ENCODE measurements around the gene VEZT.
"Not testable (repeated sequence)": the region's sequence is repeated elsewhere in the genome, so short reads cannot be mapped to it uniquely, and the experiment has no call there.

VEZT gene

DNA sequence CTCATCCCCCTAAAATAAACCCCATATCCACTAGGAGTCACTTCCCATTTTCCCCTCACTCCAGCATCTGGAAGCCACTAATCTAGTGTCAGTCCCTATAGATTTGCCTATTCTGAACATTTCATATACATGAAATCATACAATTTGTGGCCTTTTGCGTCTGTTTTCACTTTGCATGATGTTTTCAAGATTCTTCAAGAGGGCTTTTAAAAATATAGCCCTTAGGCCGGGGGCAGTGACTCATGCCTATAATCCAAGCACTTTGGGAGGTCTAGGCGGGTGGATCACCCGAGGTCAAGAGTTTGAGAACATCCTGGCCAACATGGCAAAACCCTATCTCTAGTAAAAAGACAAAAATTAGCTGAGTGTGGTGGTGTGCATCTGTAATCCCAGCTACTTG lies 104.7 kb downstream of the VEZT start:
- peak; percentile 24 for DNase-seq

DNA sequence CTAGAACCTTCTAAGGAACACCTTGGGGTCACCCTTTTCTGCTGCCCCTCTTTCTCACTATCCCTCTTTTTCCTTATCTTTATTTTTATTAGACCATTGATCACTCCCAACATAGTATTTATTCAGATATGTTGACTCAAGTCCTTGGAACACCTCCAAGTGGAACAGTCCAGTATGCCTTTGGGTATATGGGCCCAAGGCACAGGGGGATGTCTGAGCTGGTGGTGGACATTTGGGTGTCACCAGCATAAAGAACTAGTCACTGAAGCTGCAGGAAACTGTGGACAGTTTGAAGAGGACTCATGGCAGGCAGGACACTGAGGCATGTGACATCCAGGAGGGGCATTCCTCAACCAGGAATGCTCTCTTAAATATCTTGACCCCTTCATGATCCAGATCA lies 105.6 kb downstream of the VEZT start:
- no peak for DNase-seq

DNA sequence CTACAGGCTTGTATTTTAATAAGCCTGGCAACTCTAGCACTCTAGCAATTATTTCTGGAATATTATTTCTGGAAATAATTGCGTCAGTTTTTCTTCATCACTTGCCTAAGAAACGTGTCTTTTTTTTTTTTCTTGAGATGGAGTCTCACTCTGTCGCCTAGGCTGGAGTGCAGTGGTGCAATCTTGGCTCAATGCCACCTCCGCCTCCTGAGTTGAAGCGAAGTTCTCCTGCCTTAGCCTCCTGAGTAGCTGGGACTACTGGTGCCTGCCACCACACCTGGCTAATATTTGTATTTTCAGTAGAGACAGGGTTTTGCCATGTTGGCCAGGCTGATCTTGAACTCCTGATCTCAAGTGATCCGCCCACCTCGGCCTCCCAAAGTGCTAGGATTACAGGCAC lies 106.6 kb downstream of the VEZT start:
- DNase-seq = not testable (repeated sequence)

DNA sequence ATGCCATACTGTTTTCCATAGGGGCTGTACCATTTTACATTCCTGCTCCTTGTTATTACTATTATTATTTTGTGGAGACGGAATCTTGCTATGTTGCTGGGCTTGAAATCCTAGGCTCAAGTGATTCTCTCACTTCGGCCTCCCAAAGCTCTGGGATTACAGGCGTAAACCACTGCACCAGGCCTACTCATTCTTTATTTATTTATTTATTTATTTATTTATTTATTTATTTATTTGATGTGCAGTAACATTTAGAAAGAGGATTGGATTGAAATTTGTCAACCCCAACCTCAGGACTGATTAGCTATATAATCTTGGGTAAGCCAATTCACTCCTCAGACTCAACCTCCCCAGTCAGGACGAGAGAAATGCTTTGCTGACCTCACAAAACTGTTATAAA lies 107.9 kb downstream of the VEZT start:
- no peak for DNase-seq

DNA sequence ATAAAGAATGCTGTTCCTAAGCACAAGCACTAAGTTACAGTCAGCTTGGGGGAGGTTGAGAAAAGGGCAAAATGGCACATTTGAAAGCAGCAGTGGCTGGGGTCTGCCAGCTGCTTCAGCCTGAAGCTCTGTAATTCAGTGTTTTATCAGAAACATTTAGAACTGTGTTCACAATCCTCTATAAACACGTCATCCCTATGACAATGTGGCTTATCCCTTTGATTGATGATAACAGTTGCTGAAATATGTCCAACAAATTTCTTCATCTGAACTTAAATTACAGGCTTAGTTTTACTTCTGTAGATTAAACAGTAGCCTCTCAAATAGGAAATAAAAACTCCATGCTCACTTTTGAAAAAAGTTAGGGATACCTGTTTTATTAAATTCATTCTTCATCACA lies 108.8 kb downstream of the VEZT start:
- DNase-seq = no peak

DNA sequence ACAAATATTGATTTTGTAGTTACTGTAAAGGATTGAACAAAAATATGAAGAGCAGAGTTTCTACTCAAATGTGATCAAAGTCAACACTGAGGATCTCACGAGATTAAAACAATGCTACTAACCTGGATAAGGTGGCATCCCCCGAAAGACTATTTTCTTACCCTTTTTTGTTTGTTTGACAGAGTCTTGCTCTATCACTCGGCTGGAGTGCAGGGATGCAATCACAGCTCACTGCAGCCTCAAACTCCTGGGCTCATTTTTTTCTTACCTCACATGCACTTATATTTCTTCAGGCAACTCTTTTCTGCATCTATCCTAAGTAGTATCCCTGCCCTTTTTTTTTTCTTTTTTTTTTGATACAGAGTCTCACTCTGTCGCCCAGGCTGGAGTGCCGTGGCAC lies 109.2 kb downstream of the VEZT start:
- no peak for DNase-seq

DNA sequence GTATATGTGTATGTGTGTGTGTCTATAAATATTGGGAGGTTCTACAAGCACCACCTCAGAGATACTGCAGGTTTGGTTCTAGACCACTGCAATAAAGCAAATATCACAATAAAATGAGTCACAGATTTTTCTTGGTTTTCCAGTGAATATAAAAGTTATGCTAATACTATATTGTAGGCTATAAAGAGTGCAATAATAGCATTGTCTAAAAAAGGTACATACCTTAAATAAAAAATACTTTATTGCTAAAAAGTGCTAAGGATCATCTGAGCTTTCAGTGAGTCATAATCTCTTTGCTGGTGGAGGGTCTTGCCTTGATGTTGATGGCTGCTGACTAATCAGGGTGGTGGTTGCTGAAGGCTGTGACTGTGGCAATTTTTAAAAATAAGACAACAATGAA lies 111.1 kb downstream of the VEZT start:
- DNase-seq = no peak

DNA sequence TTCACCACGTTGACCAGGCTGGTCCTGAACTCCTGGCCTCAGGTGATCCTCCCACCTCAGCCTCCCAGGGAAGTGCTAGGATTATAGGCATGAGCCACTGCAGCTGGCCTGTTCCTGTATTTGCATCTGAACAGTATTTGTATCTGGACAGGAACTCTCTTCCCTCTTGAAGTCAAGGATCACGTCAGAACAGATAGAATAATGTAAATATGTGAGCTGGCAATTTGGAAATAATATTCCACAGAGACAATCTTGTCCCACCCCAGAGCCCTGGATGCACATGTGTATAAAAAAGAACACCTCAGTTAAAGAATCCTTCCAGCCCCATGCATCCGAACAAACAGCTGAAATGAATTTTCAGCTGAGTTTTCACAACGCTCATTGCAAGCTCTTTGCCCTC lies 118.3 kb downstream of the VEZT start:
- peak; percentile 21 for DNase-seq

DNA sequence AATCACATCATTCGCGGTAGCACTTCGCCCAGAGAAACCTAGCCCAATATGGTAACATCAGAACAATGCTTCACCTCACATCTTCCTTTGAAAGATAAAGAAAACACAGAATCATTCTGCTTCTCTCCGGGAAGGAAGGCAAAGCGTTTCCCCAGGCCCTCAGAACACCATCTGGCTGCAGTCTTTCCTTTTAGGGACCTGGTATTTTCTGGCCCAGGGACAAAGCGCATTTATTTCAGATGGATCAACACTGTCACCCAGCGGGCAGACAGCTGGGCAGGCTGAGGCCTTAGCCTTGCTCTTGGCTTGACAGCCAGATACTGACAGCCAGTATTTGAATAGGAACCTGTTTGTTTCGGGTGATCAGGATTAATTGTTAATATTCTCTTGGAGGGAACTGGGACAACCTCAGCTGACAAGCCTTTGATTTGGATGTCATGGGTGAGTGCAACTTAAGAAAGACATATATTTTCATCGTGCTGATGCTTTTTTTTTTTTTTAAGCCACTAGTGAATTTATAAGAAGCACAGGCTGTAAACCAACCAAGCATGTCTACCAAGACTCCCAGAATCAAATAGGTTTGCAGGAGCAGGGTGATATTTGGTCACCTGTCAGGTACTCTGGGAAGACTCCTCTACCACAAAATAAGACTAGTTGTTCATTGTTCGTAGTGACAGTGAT lies 118.9 kb downstream of the VEZT start:
- peak; percentile 90 for DNase-seq

DNA sequence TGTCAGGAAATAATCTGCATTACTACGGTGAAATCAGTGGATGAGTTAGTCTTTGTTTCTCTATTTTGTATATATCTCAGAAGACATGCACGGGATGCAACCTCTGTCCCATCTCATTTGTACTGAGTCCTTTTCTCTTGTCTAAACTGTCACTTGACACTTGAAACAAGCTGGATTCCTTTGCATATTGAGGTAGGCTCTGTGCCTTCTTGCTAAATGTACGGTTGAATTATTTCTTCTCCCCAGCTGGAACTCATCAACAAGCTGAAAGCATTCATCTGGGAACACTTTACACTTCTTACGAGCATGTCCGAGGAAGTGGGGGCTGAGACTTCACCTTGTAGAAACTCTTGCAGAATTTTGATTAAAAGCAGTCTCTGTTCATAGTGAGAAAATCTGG lies 119.5 kb downstream of the VEZT start:
- no peak for DNase-seq

DNA sequence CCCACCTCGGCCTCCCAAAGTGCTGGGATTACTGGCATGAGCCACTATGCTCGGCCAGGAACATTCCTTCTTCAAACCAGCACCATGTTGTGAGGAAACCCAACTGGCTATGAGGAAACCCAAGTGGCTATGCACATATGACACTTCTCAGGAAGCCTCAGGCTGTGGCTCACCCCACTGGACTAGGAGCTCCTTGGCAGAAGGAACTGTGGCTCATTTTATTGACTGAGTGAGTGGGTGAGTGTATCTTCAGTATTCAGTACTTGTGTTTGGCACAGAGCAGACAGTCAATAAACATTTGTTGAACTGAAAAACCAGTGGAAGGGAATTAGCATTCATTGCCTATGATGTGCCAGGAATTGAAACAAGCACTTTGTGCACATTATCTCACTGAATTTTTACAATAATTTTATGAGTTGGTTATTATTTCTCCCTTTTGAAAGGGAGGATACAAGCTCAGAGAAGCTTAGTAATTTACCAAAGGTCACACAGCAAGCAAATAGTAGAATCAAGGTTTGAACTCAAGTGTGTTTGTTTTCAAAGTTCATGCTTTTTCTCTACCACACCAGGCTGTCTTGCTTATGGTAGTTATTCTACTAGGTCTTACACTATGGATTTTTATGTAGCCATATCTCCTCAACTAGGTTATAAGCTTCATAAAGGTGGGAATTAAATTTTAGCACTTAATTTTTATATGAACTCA lies 121.6 kb downstream of the VEZT start:
- DNase-seq = no peak

DNA sequence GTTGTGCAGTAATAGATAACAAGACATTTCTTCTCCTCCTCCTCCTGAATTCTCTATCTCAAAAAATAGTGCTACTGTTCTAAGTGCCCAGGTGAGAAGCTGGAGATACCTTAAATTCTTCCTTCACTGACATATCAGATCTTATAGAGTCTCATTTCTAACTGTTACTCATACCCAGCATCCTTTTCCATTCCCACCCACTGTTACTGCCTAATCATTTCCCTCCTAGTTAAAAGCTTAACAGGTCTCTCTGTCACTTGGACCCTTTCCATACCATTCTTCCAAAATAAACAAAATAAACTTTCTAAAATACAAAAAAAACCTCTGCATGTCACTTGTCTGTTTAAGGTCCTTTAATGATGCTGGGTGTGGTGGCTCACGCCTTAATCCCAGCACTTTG lies 124.4 kb downstream of the VEZT start:
- DNase-seq = no peak

DNA sequence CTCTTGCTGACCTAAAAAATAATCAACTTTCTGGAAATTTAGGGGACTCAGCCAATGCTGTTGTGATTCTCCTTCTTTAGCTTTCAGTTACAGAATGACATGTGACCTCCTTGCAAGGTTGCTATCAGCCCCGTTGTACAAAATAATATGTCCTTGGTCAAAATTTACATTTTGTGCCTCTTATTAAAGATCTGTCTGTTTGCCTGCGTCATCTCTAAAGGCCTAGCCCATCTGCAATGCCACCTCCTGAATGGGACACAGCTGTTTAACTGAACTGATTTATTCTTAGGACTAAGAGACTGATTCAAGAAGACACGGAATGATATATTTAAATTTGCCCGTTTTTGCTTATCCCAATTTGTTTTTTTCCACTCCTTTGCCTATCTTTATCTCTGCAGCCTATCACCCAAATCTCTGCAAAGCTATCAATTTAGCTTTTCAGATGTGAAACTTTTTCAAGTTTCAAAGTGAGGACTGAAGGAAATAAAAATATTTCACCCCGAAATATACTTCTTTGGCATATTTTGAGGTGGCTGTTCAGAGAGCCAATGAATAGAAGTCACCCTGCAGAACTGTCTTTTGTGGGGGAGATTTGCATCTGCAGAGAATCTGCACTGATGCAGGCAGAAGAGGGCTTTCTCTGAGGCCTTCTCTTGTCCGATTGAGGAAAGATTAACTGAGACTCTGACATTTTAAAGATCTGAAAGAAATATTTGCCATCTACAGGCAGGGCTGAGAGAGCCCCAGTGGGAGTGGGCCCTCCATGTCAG lies 126.0 kb downstream of the VEZT start:
- DNase-seq = no peak

DNA sequence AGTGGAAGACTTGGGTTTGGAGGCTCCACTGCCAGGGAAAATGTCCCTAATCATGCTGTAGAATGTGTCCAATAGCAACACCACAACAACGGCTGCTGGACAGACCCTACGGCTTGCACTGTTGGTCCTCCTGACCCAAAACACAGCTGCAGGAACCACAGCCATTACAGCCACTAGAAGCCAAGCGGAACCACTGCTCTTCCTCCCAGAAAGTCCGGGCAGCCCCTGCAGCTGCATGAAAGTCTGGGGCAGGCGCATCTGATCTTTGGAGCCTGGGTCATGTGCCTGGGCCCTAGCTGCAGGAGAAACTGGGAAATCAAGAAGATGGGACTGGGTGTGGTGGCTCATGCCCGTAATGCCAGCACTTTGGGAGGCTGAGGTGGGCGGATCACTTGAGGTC lies 131.7 kb downstream of the VEZT start:
- DNase-seq = no peak

DNA sequence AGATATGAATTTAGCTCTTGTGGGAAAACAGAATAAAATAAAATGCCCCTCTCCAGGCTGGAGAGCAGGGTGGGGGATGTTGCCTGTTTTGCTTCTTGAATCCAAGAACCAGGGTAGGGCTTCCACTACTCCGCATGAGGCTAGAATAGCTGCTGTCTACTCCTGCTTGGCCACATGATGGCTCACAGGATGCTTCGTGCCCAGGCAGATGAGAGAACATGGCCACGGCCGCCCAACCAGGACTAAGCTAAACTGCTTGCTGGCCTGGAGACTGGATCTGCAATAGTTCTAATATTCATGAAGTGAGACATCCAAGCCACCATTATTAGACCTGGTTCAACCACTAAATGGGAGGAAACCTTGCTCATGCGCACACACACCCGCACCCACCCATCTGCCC lies 134.1 kb downstream of the VEZT start:
- DNase-seq = no peak
